Limb (tissue), 2 donors: ENCODE measurements around the gene SERPINB1.
A peak's percentile ranks its signal among the peaks of the same experiment; 100 is the strongest.
"Not testable (repeated sequence)": the region's sequence is repeated elsewhere in the genome, so short reads cannot be mapped to it uniquely, and the experiment has no call there.

Experiments
- DNase-seq, 2 donors: peaks; one replicate each; pipeline ENCODE4 v3.0.0-alpha.2; 2016; ENCODE audit errors: extremely low spot score in 2 of 2

SERPINB1 gene

GRCh38 chr6:2866171-2866846 is 24.6 kb upstream of the SERPINB1 start:
- DNase-seq = no peak

GRCh38 chr6:2865694-2866151 is 24.1 kb upstream of the SERPINB1 start:
- DNase-seq = no peak

DNA sequence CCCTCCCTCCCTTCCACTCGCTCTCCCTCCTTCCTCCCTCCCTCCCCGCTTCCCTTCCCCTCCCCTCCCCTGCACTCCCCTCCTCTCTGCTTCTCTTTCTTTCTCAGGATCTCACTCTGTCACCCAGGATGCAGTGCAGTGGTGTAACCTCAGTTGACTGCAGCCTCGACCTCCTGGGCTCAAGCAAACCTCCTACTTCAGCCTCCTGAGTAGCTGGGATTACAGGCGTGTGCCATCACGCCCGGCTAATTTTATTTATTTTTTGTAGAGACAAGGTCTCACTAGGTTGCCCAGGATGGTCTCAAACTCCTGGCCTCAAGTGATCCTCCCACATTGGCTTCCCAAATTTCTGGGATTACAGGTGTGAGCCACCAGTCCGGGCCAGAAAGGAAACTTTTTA is 23.6 kb upstream of the SERPINB1 start:
- no peak for DNase-seq

GRCh38 chr6:2863901-2864300 is 22.2 kb upstream of the SERPINB1 start:
- DNase-seq = no peak

DNA sequence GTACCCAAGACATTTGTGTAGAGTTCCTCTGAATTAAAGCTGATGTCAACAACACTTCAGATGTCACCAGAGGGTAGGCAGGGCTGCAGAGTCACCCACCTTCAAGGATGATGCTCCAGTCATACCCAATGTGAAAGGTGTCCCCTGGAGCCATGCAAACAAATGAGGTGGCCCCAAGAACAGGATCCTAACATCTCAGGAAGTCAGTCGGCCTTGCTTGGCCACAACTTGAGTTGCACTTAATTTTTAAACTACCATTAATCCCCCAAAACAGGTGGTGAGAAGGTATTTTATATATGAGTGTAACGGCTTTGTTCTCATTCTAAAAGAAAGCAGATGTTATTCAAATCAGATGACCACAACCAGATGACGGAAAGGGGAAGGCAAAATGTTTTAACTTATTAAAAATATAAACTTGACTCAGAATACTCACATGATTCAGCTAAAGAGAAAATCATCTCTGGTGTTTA is 21.1 kb upstream of the SERPINB1 start:
- no peak for DNase-seq

GRCh38 chr6:2861822-2862164 is 20.1 kb upstream of the SERPINB1 start:
- no peak for DNase-seq

- no peak for DNase-seq
These were observed 19.6 kb upstream of the SERPINB1 start for GRCh38 chr6:2861060-2861821.

GRCh38 chr6:2860706-2861059 is 19.0 kb upstream of the SERPINB1 start:
- DNase-seq = not testable (repeated sequence)

- DNase-seq = not testable (repeated sequence)
These were observed 18.4 kb upstream of the SERPINB1 start for GRCh38 chr6:2859798-2860705.

DNA sequence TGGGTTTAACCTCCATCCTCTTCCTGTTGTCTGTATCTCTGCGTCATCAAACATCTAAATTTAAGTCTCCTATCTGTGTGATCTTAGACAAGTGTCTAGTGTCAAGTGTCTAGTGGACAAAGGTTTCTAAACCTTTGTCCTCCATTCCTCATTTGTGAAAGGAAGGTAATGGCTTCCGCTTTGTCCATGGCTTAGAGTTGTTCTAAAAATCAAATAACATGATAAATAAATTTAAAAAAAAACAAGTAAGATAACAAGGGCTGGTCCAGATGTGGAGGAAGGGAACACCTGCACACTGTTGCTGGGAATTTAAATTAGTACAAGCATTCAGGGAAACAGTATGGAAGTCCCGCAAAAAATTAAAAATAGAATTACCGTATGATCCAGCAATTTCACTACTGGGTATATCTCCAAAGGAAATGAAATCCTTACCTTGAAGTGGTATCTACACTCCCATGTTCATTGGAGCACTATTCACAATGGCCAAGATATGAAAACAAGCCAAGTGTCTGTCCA is 17.6 kb upstream of the SERPINB1 start:
- DNase-seq = no peak

DNA sequence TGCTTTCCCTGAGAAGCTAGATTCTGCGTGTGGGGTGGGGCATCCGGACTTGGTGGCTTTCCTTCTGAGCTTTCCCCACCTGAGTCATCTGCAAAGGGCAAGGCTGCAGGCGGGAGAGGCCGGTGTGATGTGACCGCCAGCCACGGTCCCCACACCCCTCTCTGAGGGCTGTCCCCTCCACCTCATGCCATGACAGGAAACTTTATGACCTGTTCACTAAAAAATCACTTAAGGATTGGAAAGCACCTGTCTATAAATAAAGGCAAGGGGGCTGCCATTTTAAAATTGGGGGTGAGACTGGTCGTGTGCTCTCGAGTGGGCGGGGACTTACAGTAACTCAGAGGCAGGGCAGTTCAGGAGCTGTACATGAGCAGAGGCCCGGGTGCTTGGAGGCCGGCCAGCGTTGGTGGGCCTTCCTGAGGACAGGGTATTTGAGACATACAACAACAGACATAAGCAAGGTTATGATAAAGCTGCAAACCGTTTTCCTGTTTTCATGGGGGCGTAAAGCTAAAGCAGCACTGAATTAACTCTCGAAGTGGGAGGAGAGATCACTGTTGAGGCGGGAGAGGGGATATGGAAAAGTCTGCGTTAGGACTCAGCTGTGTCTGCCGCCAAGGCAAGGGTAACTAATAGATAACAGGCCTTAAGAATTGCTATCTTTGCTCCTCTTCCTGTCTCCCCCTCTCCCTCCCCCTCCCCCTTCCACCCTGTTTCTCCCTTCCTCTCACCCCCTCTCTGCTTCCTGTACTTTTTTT is 16.1 kb upstream of the SERPINB1 start:
- peak; percentile 67 to 71 for DNase-seq

DNA sequence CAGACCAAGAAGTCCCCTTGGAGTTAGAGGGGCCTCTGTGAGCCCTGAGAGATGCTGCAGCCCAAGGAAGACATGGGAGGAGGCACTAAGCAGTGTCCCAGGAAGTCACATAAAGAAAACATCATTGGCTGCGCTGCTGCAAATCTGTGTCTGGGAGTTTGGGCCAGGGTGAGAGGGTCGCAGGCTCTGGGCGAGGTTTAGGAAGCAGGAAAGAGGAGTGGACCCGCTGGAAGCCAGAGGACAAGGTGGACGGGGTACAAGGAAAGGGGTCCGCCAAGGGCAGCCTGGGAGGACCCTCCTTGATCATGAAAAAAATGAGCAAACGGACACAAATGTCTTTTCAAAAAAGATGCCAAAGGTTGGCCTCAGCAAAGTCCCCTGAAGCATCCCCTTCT is 15.5 kb upstream of the SERPINB1 start:
- DNase-seq = no peak

- DNase-seq = peak in 1 of 2 donors; percentile 53
These were observed 13.4 kb upstream of the SERPINB1 start for GRCh38 chr6:2855061-2855519.

- DNase-seq = peak in 1 of 2 donors; percentile 44
These were observed 12.8 kb upstream of the SERPINB1 start for GRCh38 chr6:2854396-2854982.

DNA sequence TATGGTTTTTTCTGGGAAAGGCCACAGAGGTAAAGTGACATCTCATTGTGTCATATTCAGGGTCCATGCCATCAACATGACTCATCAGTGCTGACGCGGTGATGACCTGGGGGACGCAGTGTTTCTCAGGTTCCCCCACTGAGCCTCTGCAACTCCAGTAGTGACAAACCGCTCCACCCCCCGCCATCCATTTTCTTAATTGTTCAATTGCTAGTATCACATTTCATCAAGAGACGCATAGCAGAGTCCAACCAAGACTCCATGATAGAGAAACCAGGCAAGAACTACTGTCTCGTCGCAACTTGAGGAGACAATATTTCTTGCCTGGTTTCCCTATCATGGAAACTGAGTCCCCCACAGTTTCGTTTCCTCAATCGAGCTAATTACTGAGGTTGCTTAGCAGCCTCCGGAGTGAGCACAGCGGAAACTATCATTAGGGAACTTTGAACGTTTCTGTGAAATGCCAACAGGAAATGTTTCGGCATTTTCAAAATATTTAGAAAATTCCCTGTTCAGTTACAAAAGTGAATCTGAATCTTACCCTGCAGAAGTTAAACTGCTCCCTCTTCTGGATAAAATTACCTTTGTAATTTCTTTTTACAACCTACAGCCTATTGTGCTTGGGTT is 12.2 kb upstream of the SERPINB1 start:
- peak; percentile 56 to 62 for DNase-seq

DNA sequence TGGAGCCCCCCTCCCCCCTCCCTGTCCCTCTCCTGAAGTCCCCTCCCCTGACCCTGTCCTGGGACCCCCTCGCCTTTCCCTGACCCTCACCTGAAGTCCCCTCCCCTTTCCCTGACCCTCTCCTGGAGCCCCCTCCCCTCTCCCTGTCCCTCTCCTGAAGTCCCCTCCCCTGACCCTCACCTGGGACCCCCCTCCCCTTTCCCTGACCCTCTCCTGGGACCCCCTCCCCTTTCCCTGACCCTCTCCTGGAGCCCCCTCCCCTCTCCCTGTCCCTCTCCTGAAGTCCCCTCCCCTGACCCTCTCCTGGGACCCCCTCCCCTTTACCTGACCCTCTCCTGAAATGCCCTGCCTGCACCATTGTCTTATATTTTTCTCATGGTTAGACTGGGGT is 11.7 kb upstream of the SERPINB1 start:
- DNase-seq = peak in 1 of 2 donors; percentile 31

DNA sequence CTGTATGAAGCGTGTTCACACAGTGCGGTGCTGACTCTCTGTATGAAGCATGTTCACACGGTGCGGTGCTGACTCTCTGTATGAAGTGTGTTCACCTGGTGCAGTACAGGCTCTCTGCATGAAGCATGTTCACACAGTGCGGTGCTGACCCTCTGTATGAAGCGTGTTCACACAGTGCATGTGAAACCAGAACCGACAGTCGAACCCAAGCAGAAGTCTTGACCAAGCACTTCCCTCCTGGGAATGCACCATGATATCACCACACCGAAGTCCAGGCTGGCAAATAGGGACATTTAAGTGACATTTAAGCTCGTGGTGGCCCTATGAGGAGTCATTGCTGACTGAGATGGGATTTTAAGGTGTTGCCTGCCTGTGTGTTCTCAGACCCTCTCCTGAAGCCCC is 11.3 kb upstream of the SERPINB1 start:
- DNase-seq = no peak

- DNase-seq = no peak
These were observed 10.8 kb upstream of the SERPINB1 start for GRCh38 chr6:2852514-2852855.

DNA sequence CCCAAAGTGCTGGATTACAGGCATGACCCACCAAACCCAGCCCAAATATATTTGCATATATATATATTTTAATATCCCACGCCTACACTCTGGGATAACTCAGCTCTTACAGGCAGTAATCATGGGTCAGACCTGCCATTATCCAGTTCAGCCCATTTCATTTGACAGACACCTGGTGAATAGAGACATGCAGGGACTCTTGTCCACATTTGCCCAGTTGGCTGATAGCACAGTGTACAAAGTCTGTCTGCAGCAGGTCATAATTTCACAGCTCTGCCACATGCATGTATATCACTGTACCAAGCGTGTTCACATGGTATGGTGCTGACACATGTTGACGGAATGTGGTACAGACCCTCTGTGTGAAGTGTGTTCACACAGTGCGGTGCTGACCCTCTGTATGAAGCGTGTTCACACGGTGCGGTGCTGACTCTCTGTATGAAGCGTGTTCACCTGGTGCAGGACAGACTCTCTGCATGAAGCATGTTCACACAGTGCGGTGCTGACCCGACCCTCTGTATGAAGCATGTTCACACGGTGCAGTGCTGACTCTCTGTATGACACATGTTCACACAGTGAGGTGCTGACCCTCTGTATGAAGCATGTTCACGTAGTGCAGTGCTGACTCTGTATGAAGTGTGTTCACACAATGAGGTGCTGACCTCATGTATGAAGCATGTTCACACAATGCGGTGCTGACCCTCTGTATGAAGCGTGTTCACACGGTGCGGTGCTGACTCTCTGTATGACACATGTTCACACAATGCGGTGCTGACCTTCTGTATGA is 10.3 kb upstream of the SERPINB1 start:
- no peak for DNase-seq
